ENCODE measurements around the gene TEK. TPM values are rescaled to one million over a fixed set of nuclear protein-coding genes. Genes with fewer than 3 reads are reported as not detected.

Gene TEK
- total RNA-seq (2014; rRNA removed; shearing (Covaris generic); ENCODE audit: low replicate concordance), result not detected in 2 replicates

DNA sequence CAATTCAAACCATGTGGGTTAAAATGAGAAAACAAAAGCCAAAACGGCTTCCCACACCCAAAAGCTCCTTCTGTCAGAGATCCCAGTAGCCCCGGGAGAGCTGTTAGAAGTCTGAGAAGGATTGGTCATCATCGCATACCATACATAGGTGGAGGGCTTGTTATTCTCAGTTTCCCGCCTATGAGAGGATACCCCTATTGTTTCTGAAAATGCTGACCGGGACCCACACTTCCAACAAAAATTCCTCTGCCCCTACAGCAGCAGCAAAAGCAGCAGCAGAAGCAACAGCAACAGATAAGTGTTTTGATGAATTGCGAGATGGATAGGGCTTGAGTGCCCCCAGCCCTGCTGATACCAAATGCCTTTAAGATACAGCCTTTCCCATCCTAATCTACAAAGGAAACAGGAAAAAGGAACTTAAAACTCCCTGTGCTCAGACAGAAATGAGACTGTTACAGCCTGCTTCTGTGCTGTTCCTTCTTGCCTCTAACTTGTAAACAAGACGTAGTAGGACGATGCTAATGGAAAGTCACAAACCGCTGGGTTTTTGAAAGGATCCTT, at the start of gene TEK:
Gene TEK, plus strand, starts transcription at position 245 of the 561 bp plus-strand sequence. CDS start 366 bp downstream, outside the sequence.
- Histone ChIP-seq H3K4me1 (ENCODE audit: low read length) (no peaks in the 10 kb centered on the region), H3K79me2 (ENCODE audit: low read length) (no peaks in the 10 kb centered on the region), H4K20me1 (ENCODE audit: insufficient read depth, low read depth, low read length) (no peaks in the 10 kb centered on the region), H3K36me3 (ENCODE audit: insufficient read depth, low read length) (no peaks in the 10 kb centered on the region), H3K27me3 (ENCODE audit: low read length) (no peaks in the 10 kb centered on the region), H2AFZ (ENCODE audit: low read length) (no peak within 1 kb of the TSS), H3K27ac (ENCODE audit: low read length) (no peak within 1 kb of the TSS), H3K4me3 (ENCODE audit: low read length) (no peak within 1 kb of the TSS), H3K9ac (ENCODE audit: low read length) (no peak within 1 kb of the TSS), H3K9me3 (ENCODE audit: low read length) (no peaks in the 10 kb centered on the region), H3K9me2 (replicated peaks; ENCODE audit: insufficient read depth, low read length) (no peaks in the 10 kb centered on the region), H3K4me2 (ENCODE audit: low read depth, low read length, poor library complexity, severe bottlenecking) (no peak within 1 kb of the TSS)
- DNase-seq, result no peak

DNA sequence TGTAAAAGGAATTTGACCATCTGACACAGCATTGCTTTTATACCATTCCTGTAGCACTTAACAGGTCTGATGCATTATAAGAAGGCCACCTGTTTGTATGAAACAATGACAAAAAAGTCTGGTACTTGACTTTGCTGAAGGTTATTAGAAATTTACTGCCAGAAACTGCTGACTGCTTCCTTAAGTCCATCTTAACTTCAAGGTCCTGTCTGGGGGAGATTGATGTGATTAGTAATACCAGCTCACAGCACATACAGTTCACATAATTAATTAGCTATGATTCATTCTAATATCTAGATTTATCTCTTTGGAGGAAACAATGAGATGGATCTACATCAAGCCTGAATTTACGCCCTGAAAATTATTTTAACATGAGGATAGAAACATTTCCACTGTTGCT, 49.6 kb upstream of the TEK start:
- no peaks in the 10 kb centered on the region for H4K20me1 ChIP-seq (ENCODE audit: insufficient read depth, low read depth, low read length)
- H3K36me3 ChIP-seq (ENCODE audit: insufficient read depth, low read length), result peaks cover 10% of the 10 kb centered on the region; the same call in 1 of the 2 replicates
- no peak overlapping the region for H3K4me3 ChIP-seq (ENCODE audit: low read length)
- H3K4me1 ChIP-seq (ENCODE audit: low read length), result no peaks in the 10 kb centered on the region
- no peaks in the 10 kb centered on the region for H3K27me3 ChIP-seq (ENCODE audit: low read length)
- H3K9ac ChIP-seq (ENCODE audit: low read length), result no peak overlapping the region
- H3K9me2 ChIP-seq (replicated peaks; ENCODE audit: insufficient read depth, low read length), result no peaks in the 10 kb centered on the region
- H2AFZ ChIP-seq (ENCODE audit: low read length), result no peak overlapping the region
- H3K9me3 ChIP-seq (ENCODE audit: low read length), result no peaks in the 10 kb centered on the region
- H3K27ac ChIP-seq (ENCODE audit: low read length), result no peak overlapping the region
- no peak overlapping the region for H3K4me2 ChIP-seq (ENCODE audit: low read depth, low read length, poor library complexity, severe bottlenecking)
- no peak for DNase-seq
- H3K79me2 ChIP-seq (ENCODE audit: low read length), result no peaks in the 10 kb centered on the region

DNA sequence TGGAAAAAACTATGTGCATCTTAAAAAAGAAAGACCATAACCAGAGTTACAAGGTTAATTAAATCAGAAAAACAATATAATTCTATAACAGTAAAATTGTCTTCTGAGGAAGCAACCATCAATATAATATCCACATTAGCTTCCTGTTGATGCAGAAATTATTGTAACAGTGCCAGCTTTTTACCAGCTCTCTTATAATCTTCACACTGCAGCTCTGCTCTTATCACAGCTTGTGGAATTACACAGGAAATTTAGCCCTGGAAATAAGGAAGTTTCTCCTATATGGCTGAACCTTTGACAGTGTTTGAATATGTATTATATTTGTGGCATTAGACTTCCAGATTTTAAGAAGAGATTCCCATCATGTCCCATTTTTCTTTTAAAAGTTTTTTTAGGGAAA, 49.1 kb upstream of the TEK start:
- no peaks in the 10 kb centered on the region for H3K9me3 ChIP-seq (ENCODE audit: low read length)
- DNase-seq, result no peak
- H3K79me2 ChIP-seq (ENCODE audit: low read length), result no peaks in the 10 kb centered on the region
- H3K9me2 ChIP-seq (replicated peaks; ENCODE audit: insufficient read depth, low read length), result no peaks in the 10 kb centered on the region
- no peak overlapping the region for H2AFZ ChIP-seq (ENCODE audit: low read length)
- H3K9ac ChIP-seq (ENCODE audit: low read length), result no peak overlapping the region
- no peak overlapping the region for H3K4me2 ChIP-seq (ENCODE audit: low read depth, low read length, poor library complexity, severe bottlenecking)
- no peaks in the 10 kb centered on the region for H3K27me3 ChIP-seq (ENCODE audit: low read length)
- peaks cover 10% of the 10 kb centered on the region; the same call in 1 of the 2 replicates for H3K36me3 ChIP-seq (ENCODE audit: insufficient read depth, low read length)
- H4K20me1 ChIP-seq (ENCODE audit: insufficient read depth, low read depth, low read length), result no peaks in the 10 kb centered on the region
- H3K27ac ChIP-seq (ENCODE audit: low read length), result no peak overlapping the region
- H3K4me3 ChIP-seq (ENCODE audit: low read length), result no peak overlapping the region
- no peaks in the 10 kb centered on the region for H3K4me1 ChIP-seq (ENCODE audit: low read length)

DNA sequence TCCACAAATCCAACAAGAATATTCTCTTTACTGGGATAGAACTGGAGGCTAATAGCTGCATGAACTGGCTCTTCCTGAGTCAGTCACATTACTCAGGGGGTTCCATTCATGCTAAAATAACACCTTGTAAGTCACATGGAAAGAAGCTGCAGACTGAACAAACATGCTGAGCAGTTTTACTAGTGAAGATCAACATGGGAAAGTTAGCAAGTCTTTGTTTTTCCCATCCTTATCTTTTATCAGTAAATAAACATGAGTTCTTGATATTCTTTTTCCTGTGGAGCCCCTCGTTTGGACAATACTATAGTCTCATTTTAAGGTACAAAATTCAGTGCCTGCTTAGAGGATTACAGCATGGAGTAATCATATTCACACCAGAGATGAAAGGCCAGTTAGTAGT, 43.7 kb upstream of the TEK start:
- H4K20me1 ChIP-seq (ENCODE audit: insufficient read depth, low read depth, low read length), result no peaks in the 10 kb centered on the region
- no peaks in the 10 kb centered on the region for H3K9me2 ChIP-seq (replicated peaks; ENCODE audit: insufficient read depth, low read length)
- H3K9ac ChIP-seq (ENCODE audit: low read length), result no peak overlapping the region
- H2AFZ ChIP-seq (ENCODE audit: low read length), result no peak overlapping the region
- H3K4me2 ChIP-seq (ENCODE audit: low read depth, low read length, poor library complexity, severe bottlenecking), result no peak overlapping the region
- H3K27me3 ChIP-seq (ENCODE audit: low read length), result no peaks in the 10 kb centered on the region
- DNase-seq, result no peak
- H3K36me3 ChIP-seq (ENCODE audit: insufficient read depth, low read length), result no peaks in the 10 kb centered on the region
- H3K4me1 ChIP-seq (ENCODE audit: low read length), result no peaks in the 10 kb centered on the region
- H3K4me3 ChIP-seq (ENCODE audit: low read length), result no peak overlapping the region
- no peaks in the 10 kb centered on the region for H3K9me3 ChIP-seq (ENCODE audit: low read length)
- H3K79me2 ChIP-seq (ENCODE audit: low read length), result no peaks in the 10 kb centered on the region
- no peak overlapping the region for H3K27ac ChIP-seq (ENCODE audit: low read length)

DNA sequence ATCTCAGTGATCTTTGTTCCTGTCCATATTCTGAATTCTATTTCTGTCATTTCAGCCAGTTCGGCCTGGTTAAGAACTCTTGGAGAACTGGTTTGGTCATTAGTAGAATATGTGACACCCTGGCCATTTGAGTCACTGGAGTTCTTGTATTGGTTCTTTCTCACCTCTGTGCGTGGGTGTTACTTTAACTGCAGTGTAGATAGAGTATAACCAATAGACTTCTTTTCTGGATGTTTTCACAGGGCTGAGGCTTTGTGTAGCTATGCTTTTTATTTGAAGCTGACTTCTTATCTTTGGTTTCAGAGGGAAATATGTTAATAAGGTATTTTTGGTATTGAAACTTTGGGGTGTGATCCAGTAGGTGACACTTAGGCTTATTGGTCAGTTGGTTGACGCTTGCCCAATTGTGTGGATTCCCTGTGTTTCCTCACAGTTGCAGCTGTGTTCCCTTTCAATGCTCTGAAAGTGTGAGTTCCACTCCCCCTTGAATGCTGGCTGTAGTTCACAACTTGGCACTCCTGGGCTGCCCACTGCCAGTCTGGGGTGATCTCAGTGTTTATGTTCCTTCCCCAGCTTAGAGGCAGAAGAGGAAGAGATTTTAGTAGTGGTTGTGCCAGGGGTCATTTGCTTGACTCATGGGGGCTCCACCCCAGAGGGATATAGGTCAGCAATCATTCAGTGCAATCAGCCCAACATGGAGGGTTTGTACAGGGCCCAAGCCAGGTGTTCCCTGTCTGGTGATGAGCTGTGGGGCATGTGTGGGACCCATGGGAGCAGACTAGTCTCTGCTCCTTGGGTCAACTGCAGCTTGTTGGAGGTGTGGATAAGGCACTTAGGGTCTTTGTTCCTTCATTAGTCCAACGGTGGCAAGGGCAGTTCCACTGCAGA, 34.9 kb upstream of the TEK start:
- no peaks in the 10 kb centered on the region for H4K20me1 ChIP-seq (ENCODE audit: insufficient read depth, low read depth, low read length)
- H3K4me2 ChIP-seq (ENCODE audit: low read depth, low read length, poor library complexity, severe bottlenecking), result no peak overlapping the region
- H3K4me1 ChIP-seq (ENCODE audit: low read length), result no peaks in the 10 kb centered on the region
- no peak for DNase-seq
- H3K27me3 ChIP-seq (ENCODE audit: low read length), result no peaks in the 10 kb centered on the region
- H3K36me3 ChIP-seq (ENCODE audit: insufficient read depth, low read length), result no peaks in the 10 kb centered on the region
- H3K9me3 ChIP-seq (ENCODE audit: low read length), result no peaks in the 10 kb centered on the region
- no peak overlapping the region for H3K27ac ChIP-seq (ENCODE audit: low read length)
- H3K9ac ChIP-seq (ENCODE audit: low read length), result no peak overlapping the region
- no peak overlapping the region for H2AFZ ChIP-seq (ENCODE audit: low read length)
- no peaks in the 10 kb centered on the region for H3K79me2 ChIP-seq (ENCODE audit: low read length)
- H3K4me3 ChIP-seq (ENCODE audit: low read length), result no peak overlapping the region
- no peaks in the 10 kb centered on the region for H3K9me2 ChIP-seq (replicated peaks; ENCODE audit: insufficient read depth, low read length)

DNA sequence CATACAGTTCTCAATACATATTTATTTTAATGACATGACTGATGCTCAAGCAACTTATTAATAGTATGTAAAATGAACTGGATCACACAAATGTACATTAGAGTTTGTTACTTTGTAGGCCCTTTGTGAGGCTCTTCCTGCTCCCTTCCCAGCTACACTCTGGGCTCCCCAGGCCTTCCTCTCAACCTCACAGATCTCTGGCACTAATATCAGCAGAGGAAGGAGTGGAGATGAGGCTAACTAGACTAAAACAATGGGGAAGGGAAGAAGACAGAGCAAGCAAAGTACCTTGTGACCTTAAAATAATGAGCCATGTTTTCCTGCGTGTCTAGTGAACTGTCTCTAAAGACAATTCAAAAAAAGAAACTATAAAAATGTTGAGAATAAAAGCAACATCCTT, 30.3 kb upstream of the TEK start:
- Histone ChIP-seq H3K79me2 (ENCODE audit: low read length) (no peaks in the 10 kb centered on the region), H3K9me3 (ENCODE audit: low read length) (no peaks in the 10 kb centered on the region), H3K9ac (ENCODE audit: low read length) (no peak overlapping the region), H3K27ac (ENCODE audit: low read length) (no peak overlapping the region), H4K20me1 (ENCODE audit: insufficient read depth, low read depth, low read length) (no peaks in the 10 kb centered on the region), H3K9me2 (replicated peaks; ENCODE audit: insufficient read depth, low read length) (no peaks in the 10 kb centered on the region), H3K36me3 (ENCODE audit: insufficient read depth, low read length) (no peaks in the 10 kb centered on the region), H3K4me1 (ENCODE audit: low read length) (no peaks in the 10 kb centered on the region), H3K4me3 (ENCODE audit: low read length) (no peak overlapping the region), H3K4me2 (ENCODE audit: low read depth, low read length, poor library complexity, severe bottlenecking) (no peak overlapping the region), H3K27me3 (ENCODE audit: low read length) (no peaks in the 10 kb centered on the region), H2AFZ (ENCODE audit: low read length) (no peak overlapping the region)
- no peak for DNase-seq

DNA sequence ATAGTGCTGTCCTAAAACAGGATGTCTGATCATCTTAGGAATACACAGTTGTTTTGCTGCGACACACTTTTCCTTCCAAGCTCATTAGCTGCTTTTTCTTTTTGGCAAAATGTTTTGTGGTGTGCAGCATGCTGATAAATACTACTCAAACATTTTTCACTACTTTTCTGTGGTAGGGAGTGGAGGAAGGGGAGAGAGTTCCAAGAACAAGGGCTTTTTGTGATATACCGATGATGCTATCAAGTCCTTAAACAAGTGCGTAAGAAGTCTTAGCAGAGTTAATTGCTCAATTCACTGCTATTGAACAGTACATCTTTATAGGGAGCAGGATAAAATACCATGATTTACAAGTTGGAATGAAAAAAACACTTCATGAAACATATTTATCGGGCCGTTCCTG, 23.6 kb upstream of the TEK start:
- no peak for DNase-seq
- no peak overlapping the region for H3K4me2 ChIP-seq (ENCODE audit: low read depth, low read length, poor library complexity, severe bottlenecking)
- no peaks in the 10 kb centered on the region for H3K9me3 ChIP-seq (ENCODE audit: low read length)
- no peaks in the 10 kb centered on the region for H3K9me2 ChIP-seq (replicated peaks; ENCODE audit: insufficient read depth, low read length)
- no peak overlapping the region for H3K4me3 ChIP-seq (ENCODE audit: low read length)
- H4K20me1 ChIP-seq (ENCODE audit: insufficient read depth, low read depth, low read length), result no peaks in the 10 kb centered on the region
- no peak overlapping the region for H3K9ac ChIP-seq (ENCODE audit: low read length)
- H2AFZ ChIP-seq (ENCODE audit: low read length), result no peak overlapping the region
- no peaks in the 10 kb centered on the region for H3K27me3 ChIP-seq (ENCODE audit: low read length)
- no peaks in the 10 kb centered on the region for H3K4me1 ChIP-seq (ENCODE audit: low read length)
- no peaks in the 10 kb centered on the region for H3K79me2 ChIP-seq (ENCODE audit: low read length)
- H3K27ac ChIP-seq (ENCODE audit: low read length), result no peak overlapping the region
- no peaks in the 10 kb centered on the region for H3K36me3 ChIP-seq (ENCODE audit: insufficient read depth, low read length)

DNA sequence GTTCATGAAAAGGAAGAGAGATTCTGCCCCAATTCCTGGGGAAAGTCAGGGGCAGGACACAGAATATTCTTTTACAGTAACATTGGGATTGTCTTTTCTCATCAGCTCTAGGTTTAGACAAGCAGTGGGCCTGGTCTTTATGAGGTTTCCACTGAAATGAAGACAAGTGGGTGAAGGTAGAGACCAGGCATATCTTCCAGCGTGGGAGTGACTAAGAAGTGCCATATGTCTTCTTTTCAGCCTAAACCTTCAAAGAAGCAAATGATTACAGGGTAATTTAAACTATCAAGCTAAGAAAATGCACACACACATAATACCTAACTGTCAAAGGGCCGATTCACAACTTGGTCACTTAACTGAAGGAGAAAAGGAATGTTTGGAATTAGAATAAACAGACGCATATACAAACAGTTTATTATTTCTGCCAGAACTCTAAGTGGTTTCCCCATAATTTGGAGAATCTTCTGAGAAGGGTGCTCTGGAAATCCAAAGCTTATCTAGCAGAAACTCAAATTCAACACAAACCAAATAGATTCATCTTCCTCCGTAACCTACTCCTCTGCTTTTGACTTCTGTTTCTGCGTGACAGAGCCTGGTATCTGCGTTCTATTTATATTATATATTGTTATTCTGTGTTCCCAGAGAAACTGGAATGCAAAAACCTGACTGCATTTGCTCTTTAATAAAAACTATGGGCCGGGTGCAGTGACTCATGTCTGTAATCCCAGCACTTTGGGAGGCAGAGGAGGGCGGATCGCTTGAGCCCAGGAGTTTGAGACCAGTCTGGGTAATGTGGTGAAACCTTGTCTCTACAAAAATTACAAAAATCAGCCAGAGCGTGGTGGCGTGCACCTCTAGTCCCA, 22.0 kb upstream of the TEK start:
- Histone ChIP-seq H3K36me3 (ENCODE audit: insufficient read depth, low read length) (no peaks in the 10 kb centered on the region), H3K9me2 (replicated peaks; ENCODE audit: insufficient read depth, low read length) (no peaks in the 10 kb centered on the region), H2AFZ (ENCODE audit: low read length) (no peak overlapping the region), H3K4me3 (ENCODE audit: low read length) (no peak overlapping the region), H3K79me2 (ENCODE audit: low read length) (no peaks in the 10 kb centered on the region), H3K27me3 (ENCODE audit: low read length) (no peaks in the 10 kb centered on the region), H3K9me3 (ENCODE audit: low read length) (no peaks in the 10 kb centered on the region), H3K4me2 (ENCODE audit: low read depth, low read length, poor library complexity, severe bottlenecking) (no peak overlapping the region), H4K20me1 (ENCODE audit: insufficient read depth, low read depth, low read length) (no peaks in the 10 kb centered on the region), H3K4me1 (ENCODE audit: low read length) (no peaks in the 10 kb centered on the region), H3K27ac (ENCODE audit: low read length) (no peak overlapping the region), H3K9ac (ENCODE audit: low read length) (no peak overlapping the region)
- no peak for DNase-seq

Data from Karpas-422 (cell line).